Measurements from ENCODE around the gene CCDC137. TPM values are rescaled to one million over a fixed set of nuclear protein-coding genes. Genes with fewer than 3 reads are reported as not detected.

CCDC137 gene
- total RNA-seq, 4 donors from 2014 or later, result 19.7 to 35.2 (median 28.3) TPM

- WGBS, 2 donors, result 90 to 94% methylated on average over 33 to 40 of the region's 40 CpGs
- TF ChIP-seq POLR2A (IDR thresholded peaks at IDR 0.05), result no peak
- TF ChIP-seq, protein P1, sequence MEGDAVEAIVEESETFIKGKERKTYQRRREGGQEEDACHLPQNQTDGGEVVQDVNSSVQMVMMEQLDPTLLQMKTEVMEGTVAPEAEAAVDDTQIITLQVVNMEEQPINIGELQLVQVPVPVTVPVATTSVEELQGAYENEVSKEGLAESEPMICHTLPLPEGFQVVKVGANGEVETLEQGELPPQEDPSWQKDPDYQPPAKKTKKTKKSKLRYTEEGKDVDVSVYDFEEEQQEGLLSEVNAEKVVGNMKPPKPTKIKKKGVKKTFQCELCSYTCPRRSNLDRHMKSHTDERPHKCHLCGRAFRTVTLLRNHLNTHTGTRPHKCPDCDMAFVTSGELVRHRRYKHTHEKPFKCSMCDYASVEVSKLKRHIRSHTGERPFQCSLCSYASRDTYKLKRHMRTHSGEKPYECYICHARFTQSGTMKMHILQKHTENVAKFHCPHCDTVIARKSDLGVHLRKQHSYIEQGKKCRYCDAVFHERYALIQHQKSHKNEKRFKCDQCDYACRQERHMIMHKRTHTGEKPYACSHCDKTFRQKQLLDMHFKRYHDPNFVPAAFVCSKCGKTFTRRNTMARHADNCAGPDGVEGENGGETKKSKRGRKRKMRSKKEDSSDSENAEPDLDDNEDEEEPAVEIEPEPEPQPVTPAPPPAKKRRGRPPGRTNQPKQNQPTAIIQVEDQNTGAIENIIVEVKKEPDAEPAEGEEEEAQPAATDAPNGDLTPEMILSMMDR (IDR thresholded peaks at IDR 0.05), result no peak
- intact Hi-C loops (cut with DNase I; ENCODE audit: low total_unique reads), result no loop called here
Measured at GRCh38 chr17:81696218-81696941, 29.8 kb downstream of the CCDC137 start.

GRCh38 chr17:81697261-81698044 lies 30.9 kb downstream of the CCDC137 start:
- no peak overlapping the region for H3K4me3 ChIP-seq (ENCODE audit: low read depth, poor library complexity, severe bottlenecking)
- intact Hi-C loops (cut with DNase I; ENCODE audit: low total_unique reads), result no loop called here
- no peak for TF ChIP-seq POLR2A (IDR thresholded peaks at IDR 0.05)
- TF ChIP-seq, protein P1 (IDR thresholded peaks at IDR 0.05), result no peak
- DNase-seq (ENCODE audit: low spot score in 2 of 2), result no peak
- 84 to 86% methylated on average over 19 to 25 of the region's 25 CpGs for WGBS, 2 donors

More at GRCh38 chr17:81696218-81696941, 29.8 kb downstream of the CCDC137 start:
- DNase-seq (ENCODE audit: low spot score in 2 of 2), result no peak
- H3K4me3 ChIP-seq (ENCODE audit: low read depth, poor library complexity, severe bottlenecking), result no peak overlapping the region

- intact Hi-C loops (cut with DNase I; ENCODE audit: low total_unique reads), result no loop called here
- no peak for DNase-seq (ENCODE audit: low spot score in 2 of 2)
- H3K4me3 ChIP-seq (ENCODE audit: low read depth, poor library complexity, severe bottlenecking), result no peak overlapping the region
- TF ChIP-seq POLR2A (IDR thresholded peaks at IDR 0.05), result no peak
- TF ChIP-seq, protein P1 (IDR thresholded peaks at IDR 0.05), result no peak
- WGBS, 2 donors, result 85 to 86% methylated on average over 25 of the region's 25 CpGs
Measured at GRCh38 chr17:81700353-81701287, 34.1 kb downstream of the CCDC137 start.

- 71 to 75% methylated on average over 23 of the region's 23 CpGs for WGBS, 2 donors
- H3K4me3 ChIP-seq (ENCODE audit: low read depth, poor library complexity, severe bottlenecking), result no peak overlapping the region
- intact Hi-C loops (cut with DNase I; ENCODE audit: low total_unique reads), result no loop called here
- no peak for DNase-seq (ENCODE audit: low spot score in 2 of 2)
- no peak for TF ChIP-seq POLR2A (IDR thresholded peaks at IDR 0.05)
- TF ChIP-seq, protein P1 (IDR thresholded peaks at IDR 0.05), result no peak
Measured at GRCh38 chr17:81701288-81702071, 34.9 kb downstream of the CCDC137 start.

Measured in lower leg skin (tissue), 4 donors.